GM19395 (cell line): ENCODE results near the gene PARN.

Source experiments
- ATAC-seq: cut with Tn5 transposase; IDR thresholded peaks from one replicate; pipeline ENCODE4 v1.9.1; 2021; ENCODE audit warnings: mild to moderate bottlenecking, moderate library complexity; ENCODE audit not compliant: unreplicated experiment

Gene PARN

GRCh38 chr16:14530046-14530445 is 100.0 kb downstream of the PARN start:
- no peak for ATAC-seq

- no peak for ATAC-seq
These were observed 100.9 kb downstream of the PARN start for GRCh38 chr16:14529010-14529669.

GRCh38 chr16:14528306-14528705 is 101.8 kb downstream of the PARN start:
- no peak for ATAC-seq

GRCh38 chr16:14527411-14528044 is 102.5 kb downstream of the PARN start:
- ATAC-seq = no peak

DNA sequence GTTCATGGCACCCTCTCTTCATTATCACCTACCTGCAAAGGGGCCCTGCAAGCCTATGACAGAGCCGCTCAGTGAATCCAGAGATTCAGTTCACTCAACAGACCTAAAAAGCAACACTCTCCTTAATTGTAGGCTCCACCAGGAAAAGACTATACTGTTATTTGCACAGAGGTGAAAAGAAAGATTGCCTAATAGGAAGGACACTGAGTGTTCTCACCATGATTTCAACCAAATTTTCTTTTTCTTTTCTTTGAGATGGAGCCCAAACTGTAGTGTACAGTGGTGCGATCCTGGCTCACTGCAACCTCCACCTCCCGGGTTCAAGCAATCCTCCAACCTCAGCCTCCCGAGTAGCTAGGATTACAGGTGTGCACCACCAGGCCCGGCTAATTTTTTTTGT is 104.5 kb downstream of the PARN start:
- no peak for ATAC-seq

- no peak for ATAC-seq
These were observed 105.1 kb downstream of the PARN start for GRCh38 chr16:14524979-14525378.

DNA sequence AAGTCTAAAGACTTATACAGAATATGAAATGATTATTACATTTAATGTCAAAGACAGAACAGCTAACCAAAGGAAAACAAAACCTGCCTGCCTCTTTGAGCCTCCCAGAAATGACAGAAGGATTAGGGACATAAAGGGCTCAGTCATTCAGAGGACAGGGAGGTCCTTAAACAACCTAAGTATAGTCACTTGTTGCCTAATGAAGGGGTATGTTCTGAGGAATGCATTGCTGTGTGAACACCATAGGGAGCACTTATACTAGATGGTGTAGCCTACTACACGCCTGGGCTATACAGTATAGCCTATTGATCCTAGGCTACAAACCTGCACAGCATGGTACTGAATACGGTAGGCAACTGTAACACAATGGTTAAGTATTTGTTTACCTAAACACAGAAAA is 106.4 kb downstream of the PARN start:
- ATAC-seq = no peak

- ATAC-seq = no peak
These were observed 107.4 kb downstream of the PARN start for GRCh38 chr16:14522671-14523070.

GRCh38 chr16:14520753-14521152 is 109.3 kb downstream of the PARN start:
- ATAC-seq = no peak

GRCh38 chr16:14514967-14515366 is 115.1 kb downstream of the PARN start:
- no peak for ATAC-seq

GRCh38 chr16:14513389-14514107 is 116.5 kb downstream of the PARN start:
- no peak for ATAC-seq

DNA sequence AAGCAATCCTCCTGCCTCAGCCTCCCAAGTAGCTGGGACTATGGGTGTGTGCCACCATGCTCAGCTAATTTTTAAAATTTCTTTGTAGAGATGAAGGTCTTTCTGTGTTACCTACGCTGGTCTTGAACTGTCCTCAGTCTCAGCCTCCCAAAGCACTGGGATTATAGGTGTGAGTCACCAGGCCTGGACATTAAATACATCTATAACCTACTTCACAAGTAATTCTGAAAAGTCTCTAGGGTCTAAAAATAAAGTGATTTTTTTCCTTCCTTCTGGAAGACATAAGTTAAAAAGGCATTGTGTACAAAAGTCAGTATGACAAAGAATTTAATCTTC is 118.3 kb downstream of the PARN start:
- ATAC-seq = no peak

DNA sequence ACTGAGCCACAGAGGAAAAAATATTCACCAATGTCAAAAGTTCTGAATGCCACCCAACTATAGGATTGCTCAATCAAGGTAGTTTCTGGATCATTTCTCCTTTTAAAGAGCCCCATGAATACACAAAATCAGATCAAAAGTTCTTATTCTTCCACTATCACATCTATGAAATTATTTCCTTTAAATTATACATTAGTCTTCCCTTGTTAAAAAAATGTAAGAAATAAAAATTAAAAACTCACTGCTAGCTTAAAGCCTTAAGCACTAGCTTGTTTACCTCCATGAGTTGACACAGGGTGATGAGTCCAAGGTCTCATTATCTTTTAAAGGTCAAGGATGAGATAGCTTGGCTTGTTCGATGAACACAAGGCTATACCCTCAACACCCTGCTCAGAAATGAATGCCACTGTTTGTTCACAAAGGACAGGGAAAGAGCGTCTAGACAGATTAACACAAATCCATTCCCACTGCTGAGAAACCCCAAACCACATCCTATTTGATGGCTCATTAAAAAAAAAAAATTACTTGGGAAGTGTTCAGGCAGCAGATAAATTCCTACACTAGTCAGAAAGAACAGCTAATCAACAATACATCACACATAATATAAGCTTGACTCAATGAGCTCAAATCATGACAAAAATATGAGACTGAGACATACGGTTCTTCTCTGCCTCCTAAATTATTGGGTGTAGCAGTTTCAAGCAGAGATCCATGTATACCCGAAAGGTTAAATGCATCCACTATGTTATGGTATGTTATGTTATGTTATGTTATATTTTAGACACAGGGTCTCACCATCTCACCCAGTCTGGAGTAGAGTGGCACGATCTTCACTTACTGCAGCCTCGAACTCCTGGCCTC is 118.9 kb downstream of the PARN start:
- no peak for ATAC-seq

DNA sequence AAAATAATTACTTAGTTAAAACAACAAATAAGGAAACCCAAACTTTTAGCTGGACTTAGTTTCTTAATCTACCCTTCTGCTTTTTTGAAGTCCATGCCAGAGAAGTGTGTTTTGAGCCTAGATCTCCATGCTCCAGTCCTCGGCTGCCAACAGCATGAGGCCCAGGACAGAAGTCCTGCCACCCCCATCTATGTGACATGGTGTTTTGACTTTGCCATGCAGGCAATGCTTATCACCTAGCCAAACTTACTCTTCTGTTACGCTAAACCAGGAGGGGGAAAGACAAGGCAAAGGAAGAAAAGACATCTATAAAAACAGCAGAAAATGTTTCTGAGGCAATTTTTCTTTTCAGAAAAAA is 119.5 kb downstream of the PARN start:
- ATAC-seq = no peak

DNA sequence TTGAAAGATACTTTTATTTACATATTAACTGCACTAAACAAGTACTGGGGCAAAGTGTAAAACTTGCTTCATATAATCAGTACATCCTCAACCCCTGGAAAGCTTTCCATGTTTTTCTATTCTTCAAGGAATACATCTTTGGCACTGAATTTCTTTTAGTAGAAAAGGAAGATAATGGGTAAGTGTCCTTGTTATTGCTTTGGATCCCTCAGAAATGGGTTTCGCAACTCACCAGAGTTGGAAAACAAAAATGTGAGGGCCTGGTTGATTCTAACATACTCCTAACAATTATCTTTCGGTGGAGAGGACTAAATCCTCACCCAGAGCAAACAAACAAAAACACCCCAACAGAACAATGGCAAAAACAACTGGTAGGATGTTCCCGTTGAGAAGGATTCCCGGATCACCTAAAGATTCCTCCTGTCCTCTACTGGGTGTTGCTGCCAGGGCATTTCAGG is 120.4 kb downstream of the PARN start:
- ATAC-seq = no peak

DNA sequence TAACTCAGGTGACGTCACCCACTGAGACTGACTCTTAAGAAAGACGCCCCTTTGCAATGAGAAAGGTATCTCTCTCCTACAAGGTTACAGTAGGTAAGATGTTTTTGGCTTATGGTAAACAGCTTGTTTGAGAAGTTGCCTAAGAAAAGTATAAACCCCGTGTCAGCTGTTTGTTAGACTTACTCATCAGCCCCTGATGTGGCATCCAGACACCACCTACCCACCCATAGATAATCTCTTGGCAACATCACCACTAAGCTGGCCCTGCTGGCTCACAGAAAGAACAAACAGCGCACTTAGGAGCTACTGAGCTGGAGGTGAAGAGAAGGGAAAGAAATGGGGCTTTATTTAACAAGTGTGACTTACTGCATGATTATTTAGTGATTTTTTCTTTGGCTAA is 121.0 kb downstream of the PARN start:
- no peak for ATAC-seq

DNA sequence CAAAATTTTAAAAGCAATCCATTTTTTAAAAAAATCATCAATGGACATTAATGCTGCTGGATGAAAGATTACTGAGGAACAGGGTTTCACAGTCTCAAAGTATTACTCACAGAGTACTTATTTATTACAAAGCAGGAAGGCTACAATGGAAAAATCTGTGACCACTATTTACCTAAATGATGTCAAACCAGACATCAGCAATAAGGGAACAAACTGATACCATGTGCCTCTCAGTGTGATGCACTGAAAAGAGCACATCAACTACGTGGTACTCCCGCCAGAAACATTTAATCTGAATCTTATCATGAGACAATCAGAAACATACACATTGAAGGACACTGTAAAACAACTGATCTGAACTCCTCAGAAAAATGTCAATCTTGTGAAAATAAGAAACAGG is 124.2 kb downstream of the PARN start:
- no peak for ATAC-seq

DNA sequence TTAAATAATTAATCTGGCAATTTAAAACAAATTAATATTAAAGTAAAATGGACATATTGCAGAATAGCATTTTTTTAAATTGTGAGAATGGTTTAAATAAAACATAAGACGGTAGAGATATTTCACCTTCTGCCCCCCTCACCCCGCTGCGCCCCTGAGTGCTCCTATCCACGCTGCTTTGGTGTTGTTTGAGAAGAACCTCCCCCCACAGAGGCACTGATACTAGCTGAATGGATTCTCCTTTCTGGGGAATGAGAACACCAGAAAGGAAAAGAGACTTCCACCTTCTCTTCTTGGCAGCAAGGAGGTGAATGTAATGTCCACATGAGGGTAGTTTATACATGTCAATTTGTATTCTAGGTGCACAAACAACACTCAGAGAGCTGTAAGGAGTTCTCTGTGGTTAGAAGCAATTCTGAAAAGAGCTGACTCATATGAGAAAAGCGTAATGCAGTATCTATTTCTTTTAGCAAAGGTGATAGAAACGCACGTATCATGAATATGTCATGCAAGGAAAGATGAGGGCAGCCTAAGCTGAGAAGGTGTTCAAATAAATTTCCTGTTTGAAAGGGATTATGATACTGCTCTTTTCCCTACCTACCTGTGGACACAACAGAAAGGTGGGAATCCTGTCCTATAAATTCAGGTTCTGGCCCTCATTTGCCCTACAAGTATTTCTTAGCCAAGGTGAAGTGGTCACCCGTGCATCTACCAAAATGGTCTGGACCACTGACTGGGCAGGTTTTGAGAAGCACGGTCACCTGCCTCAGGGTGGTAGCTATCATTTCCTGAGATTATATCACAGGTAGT is 126.9 kb downstream of the PARN start:
- peak; percentile 76 for ATAC-seq

GRCh38 chr16:14502256-14502875 is 127.7 kb downstream of the PARN start:
- ATAC-seq = no peak
